Sigmoid colon (tissue), 4 donors: ENCODE measurements around the gene IPO8.

Experiments used
- EP300 ChIP-seq, 4 donors: sonication (generic); formaldehyde crosslinking; IDR thresholded peaks; one replicate each; pipeline ENCODE4 v1.6.1; 2017; ENCODE audit warnings: antibody characterized with exemption in 4 of 4
- POLR2A ChIP-seq, 2 donors: fragments of 450-650 bp; IDR thresholded peaks; one replicate each; pipeline ENCODE4 v1.6.1; 2016; ENCODE audit warnings: antibody characterized with exemption in 2 of 2, mild to moderate bottlenecking in 2 of 2, moderate library complexity in 2 of 2
- POLR2AphosphoS5 ChIP-seq, 4 donors: sonication (generic); formaldehyde crosslinking; IDR thresholded peaks; one replicate each; pipeline ENCODE4 v1.6.1; 2017; ENCODE audit warnings: antibody characterized with exemption in 4 of 4
- TF ChIP-seq, protein P1 (sequence below), 4 experiments: fragments of 450-650 bp in 3 of 4; fragments of 200-600 bp in 1 of 4; IDR thresholded peaks; one replicate each; pipeline ENCODE4 v1.5.1; 2016 to 2019; ENCODE audit warnings: antibody characterized with exemption in 4 of 4, mild to moderate bottlenecking in 3 of 4, moderate library complexity in 2 of 4

- TF ChIP-seq POLR2A (IDR thresholded peaks at IDR 0.05) (no peak), POLR2AphosphoS5 (IDR thresholded peaks at IDR 0.05) (no peak), EP300 (IDR thresholded peaks at IDR 0.05) (no peak)
- TF ChIP-seq, protein P1, sequence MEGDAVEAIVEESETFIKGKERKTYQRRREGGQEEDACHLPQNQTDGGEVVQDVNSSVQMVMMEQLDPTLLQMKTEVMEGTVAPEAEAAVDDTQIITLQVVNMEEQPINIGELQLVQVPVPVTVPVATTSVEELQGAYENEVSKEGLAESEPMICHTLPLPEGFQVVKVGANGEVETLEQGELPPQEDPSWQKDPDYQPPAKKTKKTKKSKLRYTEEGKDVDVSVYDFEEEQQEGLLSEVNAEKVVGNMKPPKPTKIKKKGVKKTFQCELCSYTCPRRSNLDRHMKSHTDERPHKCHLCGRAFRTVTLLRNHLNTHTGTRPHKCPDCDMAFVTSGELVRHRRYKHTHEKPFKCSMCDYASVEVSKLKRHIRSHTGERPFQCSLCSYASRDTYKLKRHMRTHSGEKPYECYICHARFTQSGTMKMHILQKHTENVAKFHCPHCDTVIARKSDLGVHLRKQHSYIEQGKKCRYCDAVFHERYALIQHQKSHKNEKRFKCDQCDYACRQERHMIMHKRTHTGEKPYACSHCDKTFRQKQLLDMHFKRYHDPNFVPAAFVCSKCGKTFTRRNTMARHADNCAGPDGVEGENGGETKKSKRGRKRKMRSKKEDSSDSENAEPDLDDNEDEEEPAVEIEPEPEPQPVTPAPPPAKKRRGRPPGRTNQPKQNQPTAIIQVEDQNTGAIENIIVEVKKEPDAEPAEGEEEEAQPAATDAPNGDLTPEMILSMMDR (IDR thresholded peaks at IDR 0.05) = no peak
These were observed 112.7 kb downstream of the IPO8 start for GRCh38 chr12:30582943-30583342.
